HepG2 (cell line): ENCODE measurements around the gene RASD1. TPM values are rescaled to one million over a fixed set of nuclear protein-coding genes. Genes with fewer than 3 reads are reported as not detected.

Experiments used
- CENPT ChIP-seq: sonication (generic); formaldehyde crosslinking; IDR thresholded peaks from 2 replicates; pipeline ENCODE4 v1.8.0; 2022; ENCODE audit warnings: low read depth, mild to moderate bottlenecking, moderate library complexity, missing genetic modification reagents
- DPF2 ChIP-seq: sonication (generic); formaldehyde crosslinking; IDR thresholded peaks from 2 replicates; pipeline ENCODE4 v1.4.0; 2020; ENCODE audit warnings: mild to moderate bottlenecking, low read depth, missing genetic modification reagents, borderline replicate concordance
- ELF1 ChIP-seq: sonication (generic); formaldehyde crosslinking; IDR thresholded peaks from 2 replicates; pipeline ENCODE4 v1.4.0; 2020; ENCODE audit warnings: missing genetic modification reagents
- ELF3 ChIP-seq: IDR thresholded peaks from 2 replicates; pipeline ENCODE4 v1.6.1; 2016; ENCODE audit warnings: missing genetic modification reagents, missing compliant biosample characterization
- GABPA ChIP-seq, 2 experiments: IDR thresholded peaks; 2 replicates each; pipeline ENCODE4 v1.6.1; 2011 to 2016; ENCODE audit warnings: low read depth in 2 of 2, low read length in 1 of 2, missing biosample characterization in 1 of 2, missing genetic modification characterization in 1 of 2
- ISL2 ChIP-seq: sonication (generic); formaldehyde crosslinking; IDR thresholded peaks from 2 replicates; pipeline ENCODE4 v1.5.0; 2020; ENCODE audit warnings: missing genetic modification reagents
- KLF11 ChIP-seq: IDR thresholded peaks from 2 replicates; pipeline ENCODE4 v1.6.1; 2016; ENCODE audit warnings: missing compliant biosample characterization
- MXI1 ChIP-seq: IDR thresholded peaks from 3 replicates; pipeline ENCODE4 v1.6.1; 2012; ENCODE audit warnings: low read depth, low read length, inconsistent platforms, borderline replicate concordance
- MYNN ChIP-seq: sonication (generic); formaldehyde crosslinking; IDR thresholded peaks from 2 replicates; pipeline ENCODE4 v1.4.0; 2020; ENCODE audit warnings: mild to moderate bottlenecking, low read depth, missing genetic modification reagents
- PRDM4 ChIP-seq: sonication (generic); formaldehyde crosslinking; IDR thresholded peaks from 2 replicates; pipeline ENCODE4 v1.9.0; 2021; ENCODE audit warnings: missing genetic modification reagents, borderline replicate concordance
- RORA ChIP-seq: sonication (generic); formaldehyde crosslinking; IDR thresholded peaks from 2 replicates; pipeline ENCODE4 v1.5.0; 2020; ENCODE audit warnings: mild to moderate bottlenecking, missing genetic modification reagents, moderate library complexity
- SMARCC2 ChIP-seq: fragments of 450-650 bp; IDR thresholded peaks from 2 replicates; pipeline ENCODE4 v1.6.1; 2017; ENCODE audit warnings: antibody characterized with exemption, mild to moderate bottlenecking
- SRY ChIP-seq: sonication (generic); formaldehyde crosslinking; IDR thresholded peaks from 2 replicates; pipeline ENCODE4 v1.8.0; 2022; ENCODE audit warnings: mild to moderate bottlenecking, missing genetic modification reagents
- TFE3 ChIP-seq: IDR thresholded peaks from 2 replicates; pipeline ENCODE4 v1.6.1; 2016
- ZNF160 ChIP-seq: sonication (generic); formaldehyde crosslinking; IDR thresholded peaks from 2 replicates; pipeline ENCODE4 v1.8.0; 2022; ENCODE audit warnings: mild to moderate bottlenecking, inconsistent platforms, missing genetic modification reagents
- ZNF318 ChIP-seq: sonication (generic); formaldehyde crosslinking; IDR thresholded peaks from 2 replicates; pipeline ENCODE4 v1.4.0; 2020; ENCODE audit warnings: mild to moderate bottlenecking, missing genetic modification reagents
- ZNF614 ChIP-seq: IDR thresholded peaks from 2 replicates; pipeline ENCODE4 v1.6.1; 2018; ENCODE audit warnings: missing biosample characterization, missing genetic modification reagents, inconsistent platforms, borderline replicate concordance
- ZNF775 ChIP-seq: sonication (generic); formaldehyde crosslinking; IDR thresholded peaks from 2 replicates; pipeline ENCODE4 v1.4.0; 2020; ENCODE audit warnings: missing genetic modification reagents, mild to moderate bottlenecking, moderate library complexity, borderline replicate concordance
- polyA plus RNA-seq, 8 experiments: library from polyadenylated mRNA; depleted of rRNA in 3 of 8; stranded (reverse) in 7 of 8; unstranded in 1 of 8; fragments of >200 nt; fragmentation: Illumina TruSeq in 4 of 8; extraction: Trizol in 4 of 8; gene quantifications; 2 replicates each; pipeline versions ENCODE4 v1.2.1 to v1.2.3, GENCODE V29; 2011 to 2016; ENCODE audit warnings: low read depth in 4 of 8, missing spikeins in 1 of 8, mixed read lengths in 1 of 8; ENCODE audit not compliant: insufficient read depth in 1 of 8
- total RNA-seq, 5 experiments: library from RNA; depleted of rRNA; stranded (reverse); fragments of >200 nt; fragmentation: Illumina TruSeq; extraction: Trizol; gene quantifications; 2 replicates each; pipeline ENCODE4 v1.2.3, GENCODE V29; 2016; ENCODE audit warnings: low read depth in 1 of 5

RASD1 gene
- total and polyA plus RNA-seq, 2 of the 13 experiments (the other 11 are each of a cell fraction or from before 2014, with no cell fraction given) = 1.6 to 4.2 TPM

GRCh38 chr17:17533901-17534441 is 37.8 kb upstream of the RASD1 start (continued):
- TF ChIP-seq PRDM4 (CRISPR knock-in tag) (no peak), MYNN (CRISPR knock-in tag) (no peak), SRY (CRISPR knock-in tag) (peak; percentile 36; the same call in 1 of the 2 replicates), RORA (CRISPR knock-in tag) (0 out of 2 replicates have a peak, but pooled peaks have one; percentile 71), ZNF160 (peak; percentile 51; the same call in 1 of the 2 replicates), ISL2 (CRISPR knock-in tag) (peak; percentile 99), KLF11 (CRISPR knock-in tag) (no peak), DPF2 (peak; percentile 79), CENPT (CRISPR knock-in tag) (no peak), ZNF318 (CRISPR knock-in tag) (no peak), ZNF614 (CRISPR knock-in tag) (peak; percentile 94), MXI1 (no peak; the same call in 2 of the 3 replicates), SMARCC2 (no peak), TFE3 (CRISPR knock-in tag) (peak; percentile 100), ELF1 (CRISPR knock-in tag) (peak; percentile 56; the same call in 1 of the 2 replicates), ZNF775 (CRISPR knock-in tag) (no peak), GABPA (IDR thresholded peaks at IDR 0.05; ENCODE audit: low read depth, low read length) (no peak), GABPA (CRISPR knock-in tag; IDR thresholded peaks at IDR 0.05; ENCODE audit: low read depth) (peak; percentile 63), ELF3 (peak; percentile 82)
